NCI-H146 (cell line): ENCODE measurements around the gene SF3B6.
"Not testable (repeated sequence)": the region's sequence is repeated elsewhere in the genome, so short reads cannot be mapped to it uniquely, and the experiment has no call there.

Source experiments
- DNase-seq: peaks from one replicate; lab custom pipeline; 2025; lab: John Stamatoyannopoulos, UW

SF3B6 gene

GRCh38 chr2:24050041-24050979, 25.8 kb downstream of the SF3B6 start:
- DNase-seq: peak; percentile 50

GRCh38 chr2:24049485-24050021, 26.6 kb downstream of the SF3B6 start, which contains the start of gene FKBP1B:
TSS of gene FKBP1B (plus strand) at chr2:24049741. CDS start at chr2:24049850, 109 bp downstream.
- DNase-seq: peak; percentile 91

- DNase-seq: peak; percentile 61
Observed at GRCh38 chr2:24048769-24049484, 27.2 kb downstream of the SF3B6 start.

GRCh38 chr2:24047703-24048033, 28.5 kb downstream of the SF3B6 start:
- DNase-seq: peak; percentile 68

GRCh38 chr2:24046930-24047702, 29.0 kb downstream of the SF3B6 start, which contains the start of gene WDCP:
TSS of gene WDCP (minus strand) at chr2:24047391. CDS start at chr2:24039494, 7,897 bp downstream.
- peak; percentile 99 for DNase-seq

- DNase-seq: no peak
Observed at GRCh38 chr2:24046599-24046929, 29.6 kb downstream of the SF3B6 start.

- no peak for DNase-seq
Observed at GRCh38 chr2:24045511-24046508, 30.3 kb downstream of the SF3B6 start.

- not testable (repeated sequence) for DNase-seq
Observed at GRCh38 chr2:24043133-24043532, 33.0 kb downstream of the SF3B6 start.

- DNase-seq: no peak
Observed at GRCh38 chr2:24040511-24040910, 35.6 kb downstream of the SF3B6 start.

- no peak for DNase-seq
Observed at GRCh38 chr2:24038786-24039499, 37.2 kb downstream of the SF3B6 start.

- DNase-seq: no peak
Observed at GRCh38 chr2:24026233-24026632, 49.9 kb downstream of the SF3B6 start.

GRCh38 chr2:24024996-24025663, 51.0 kb downstream of the SF3B6 start:
- no peak for DNase-seq

- no peak for DNase-seq
Observed at GRCh38 chr2:24024018-24024417, 52.1 kb downstream of the SF3B6 start.

- no peak for DNase-seq
Observed at GRCh38 chr2:24022975-24023575, 53.1 kb downstream of the SF3B6 start.

GRCh38 chr2:24022324-24022974, 53.7 kb downstream of the SF3B6 start:
- DNase-seq: no peak

GRCh38 chr2:24021122-24021998, 54.8 kb downstream of the SF3B6 start:
- DNase-seq: no peak

- no peak for DNase-seq
Observed at GRCh38 chr2:24020244-24020643, 55.9 kb downstream of the SF3B6 start.

GRCh38 chr2:24019729-24020128, 56.4 kb downstream of the SF3B6 start:
- no peak for DNase-seq
